H9 (cell line): Measurements from ENCODE around the gene NEK7. TPM values are rescaled to one million over a fixed set of nuclear protein-coding genes. Genes with fewer than 3 reads are reported as not detected.

Source experiments
- DNase-seq: peaks from one replicate; pipeline ENCODE4 v3.0.0-alpha.2; 2017
- H2AFZ ChIP-seq: one replicate; pipeline ENCODE4 v1.6.1; 2013; ENCODE audit warnings: mild to moderate bottlenecking, low read length, control low read depth, moderate library complexity
- H2AK5ac ChIP-seq: 2 replicates; pipeline ENCODE4 v1.6.1; 2013; ENCODE audit warnings: low read length, control low read depth, mixed read lengths; ENCODE audit not compliant: insufficient read length
- H2BK120ac ChIP-seq: one replicate; pipeline ENCODE4 v1.6.1; 2013; ENCODE audit warnings: low read depth, mild to moderate bottlenecking, low read length, control low read depth, inconsistent platforms; ENCODE audit not compliant: poor library complexity, severe bottlenecking
- H2BK12ac ChIP-seq: 2 replicates; pipeline ENCODE4 v1.6.1; 2013; ENCODE audit warnings: low read length, control low read depth, mixed read lengths, low read depth; ENCODE audit not compliant: insufficient read length
- H2BK15ac ChIP-seq: 2 replicates; pipeline ENCODE4 v1.6.1; 2013; ENCODE audit warnings: low read depth, low read length, control low read depth
- H2BK20ac ChIP-seq: one replicate; pipeline ENCODE4 v1.6.1; 2013; ENCODE audit warnings: low read depth, mild to moderate bottlenecking, low read length, control low read depth, inconsistent platforms; ENCODE audit not compliant: poor library complexity, severe bottlenecking
- H2BK5ac ChIP-seq: 2 replicates; pipeline ENCODE4 v1.6.1; 2013; ENCODE audit warnings: low read length, control low read depth, mixed read lengths; ENCODE audit not compliant: insufficient read length
- H3K14ac ChIP-seq: 2 replicates; pipeline ENCODE4 v1.6.1; 2013; ENCODE audit warnings: low read length, control low read depth; ENCODE audit not compliant: insufficient read depth
- H3K18ac ChIP-seq: 2 replicates; pipeline ENCODE4 v1.6.1; 2013; ENCODE audit warnings: low read depth, mild to moderate bottlenecking, mixed read lengths, low read length, control low read depth; ENCODE audit not compliant: insufficient read length
- H3K23ac ChIP-seq: 2 replicates; pipeline ENCODE4 v1.6.1; 2013; ENCODE audit warnings: low read length, control low read depth, mixed read lengths, low read depth; ENCODE audit not compliant: insufficient read length
- H3K23me2 ChIP-seq: 2 replicates; pipeline ENCODE4 v1.6.1; 2013; ENCODE audit warnings: low read depth, mild to moderate bottlenecking, mixed read lengths, low read length, control low read depth; ENCODE audit not compliant: insufficient read length, poor library complexity, severe bottlenecking
- H3K27ac ChIP-seq: 2 replicates; pipeline ENCODE4 v1.5.1; 2013; ENCODE audit warnings: low read length, control low read depth, mixed read lengths, low read depth; ENCODE audit not compliant: insufficient read length
- H3K27me3 ChIP-seq: 2 replicates; pipeline ENCODE4 v1.6.1; 2013; ENCODE audit warnings: low read length, control low read depth, inconsistent platforms; ENCODE audit not compliant: insufficient read depth
- H3K4ac ChIP-seq: 2 replicates; pipeline ENCODE4 v1.6.1; 2013; ENCODE audit warnings: low read depth, mild to moderate bottlenecking, control low read depth, inconsistent platforms, low read length, moderate library complexity
- H3K4me1 ChIP-seq: 2 replicates; pipeline ENCODE4 v1.6.1; 2013; ENCODE audit warnings: low read length, control low read depth, inconsistent platforms; ENCODE audit not compliant: insufficient read depth
- H3K4me2 ChIP-seq: 2 replicates; pipeline ENCODE4 v1.6.1; 2013; ENCODE audit warnings: low read length, control low read depth, mixed read lengths; ENCODE audit not compliant: insufficient read length, insufficient read depth
- H3K56ac ChIP-seq: 2 replicates; pipeline ENCODE4 v1.6.1; 2013; ENCODE audit warnings: low read depth, mild to moderate bottlenecking, mixed read lengths, low read length, control low read depth; ENCODE audit not compliant: insufficient read length
- H3K79me1 ChIP-seq: 2 replicates; pipeline ENCODE4 v1.6.1; 2013; ENCODE audit warnings: low read depth, mild to moderate bottlenecking, moderate library complexity, low read length, control low read depth, inconsistent platforms; ENCODE audit not compliant: insufficient read depth, poor library complexity, severe bottlenecking
- H3K79me2 ChIP-seq: 2 replicates; pipeline ENCODE4 v1.6.1; 2013; ENCODE audit warnings: low read length, control low read depth, inconsistent platforms; ENCODE audit not compliant: insufficient read depth
- H3K9ac ChIP-seq: 2 replicates; pipeline ENCODE4 v1.6.1; 2013; ENCODE audit warnings: low read length, control low read depth, mixed read lengths; ENCODE audit not compliant: insufficient read length; ENCODE audit errors: extremely low read depth
- H3K9me3 ChIP-seq: one replicate; pipeline ENCODE4 v1.6.1; 2013; ENCODE audit warnings: low read depth, low read length, inconsistent platforms; ENCODE audit not compliant: control insufficient read depth
- H3T11ph ChIP-seq: one replicate; pipeline ENCODE4 v1.6.1; 2013; ENCODE audit warnings: mild to moderate bottlenecking, low read length, control low read depth, inconsistent platforms
- H4K20me1 ChIP-seq: one replicate; pipeline ENCODE4 v1.6.1; 2013; ENCODE audit not compliant: control insufficient read depth, insufficient read length, insufficient read depth
- H4K5ac ChIP-seq: 2 replicates; pipeline ENCODE4 v1.6.1; 2013; ENCODE audit warnings: low read depth, mild to moderate bottlenecking, mixed read lengths, low read length, control low read depth; ENCODE audit not compliant: insufficient read length
- H4K8ac ChIP-seq: replicated peaks from 2 replicates; pipeline ENCODE4 v1.6.1; 2013; ENCODE audit warnings: low read length, control low read depth, mixed read lengths, low read depth; ENCODE audit not compliant: insufficient read length
- H4K91ac ChIP-seq: 2 replicates; pipeline ENCODE4 v1.6.1; 2013; ENCODE audit warnings: low read depth, mild to moderate bottlenecking, moderate library complexity, mixed read lengths, low read length, control low read depth; ENCODE audit not compliant: insufficient read length
- H3K27ac Mint-ChIP-seq, 3 experiments: 2 replicates in 2 of 3; 3 replicates in 1 of 3; pipeline ENCODE4 v1.8.0; 2020 to 2021; ENCODE audit warnings: mixed read lengths in 3 of 3, mild to moderate bottlenecking in 1 of 3, moderate library complexity in 1 of 3
- H3K27me3 Mint-ChIP-seq: 2 replicates; pipeline ENCODE4 v1.8.0; 2021; ENCODE audit warnings: low read depth, mild to moderate bottlenecking, moderate library complexity, mixed read lengths
- H3K36me3 Mint-ChIP-seq, 3 experiments: 2 replicates in 2 of 3; 3 replicates in 1 of 3; pipeline ENCODE4 v1.8.0; 2020 to 2021; ENCODE audit warnings: low read depth in 3 of 3, mixed read lengths in 3 of 3; ENCODE audit not compliant: insufficient read depth in 1 of 3
- H3K4me1 Mint-ChIP-seq, 2 experiments: 2 replicates each; pipeline ENCODE4 v1.8.0; 2020; ENCODE audit warnings: mixed read lengths in 2 of 2
- H3K4me3 Mint-ChIP-seq, 2 experiments: 2 replicates in 1 of 2; 3 replicates in 1 of 2; pipeline ENCODE4 v1.8.0; 2020 to 2021; ENCODE audit warnings: mild to moderate bottlenecking in 2 of 2, mixed read lengths in 2 of 2, moderate library complexity in 1 of 2
- H3K9me3 Mint-ChIP-seq, 2 experiments: 2 replicates in 1 of 2; 3 replicates in 1 of 2; pipeline ENCODE4 v1.8.0; 2020; ENCODE audit warnings: mild to moderate bottlenecking in 2 of 2, mixed read lengths in 2 of 2, moderate library complexity in 1 of 2
- WGBS: extraction: QIAGEN DNeasy Blood & Tissue Kit; methylation state at CpG from one replicate; pipeline ENCODE4 v1.1.7; 2013; ENCODE audit warnings: missing lambda C conversion rate, low lambda C conversion rate, mixed read lengths; ENCODE audit not compliant: insufficient read length; ENCODE audit errors: extremely low coverage; 5-methylcytosine and 5-hydroxymethylcytosine counted together
- total RNA-seq: library from RNA; stranded (reverse); gene quantifications from 2 replicates; pipeline ENCODE4 v1.2.1, GENCODE V29; 2021
- TF ChIP-seq, protein P1 (sequence below): fragments of 200-600 bp; sonication (generic); conservative IDR thresholded peaks from 3 replicates; pipeline ENCODE4 v1.8.0; 2021; ENCODE audit warnings: antibody characterized with exemption, mild to moderate bottlenecking

NEK7 gene
- total RNA-seq, 1 experiment from 2014 or later = 9.6 TPM

DNA sequence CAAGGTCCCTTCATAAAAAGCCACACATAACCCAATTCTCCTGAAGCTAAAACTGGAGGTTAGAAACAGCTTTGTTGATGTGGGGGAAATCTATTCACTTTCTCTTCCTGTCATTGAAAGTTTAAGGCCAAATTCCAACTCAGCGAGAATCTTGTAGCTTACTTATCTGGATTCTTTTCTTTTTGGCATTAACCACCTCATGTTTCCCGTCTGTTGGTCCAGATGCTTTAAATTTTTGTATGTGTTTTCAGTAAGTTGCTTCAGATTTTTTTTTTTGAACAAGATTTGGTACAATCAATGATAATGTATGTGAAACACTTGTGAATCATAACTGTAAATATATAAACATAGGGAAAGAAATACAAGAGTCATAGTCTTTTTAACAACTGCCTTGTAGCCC, 33.7 kb upstream of the NEK7 start:
- no peak overlapping the region for H2AK5ac ChIP-seq
- H4K5ac ChIP-seq = no peak overlapping the region
- H3K23me2 ChIP-seq = no peaks in the 10 kb centered on the region
- no peak overlapping the region for H3K18ac ChIP-seq
- Mint-ChIP-seq H3K9me3 (no peaks in the 10 kb centered on the region), H3K4me3 (no peak overlapping the region), H3K4me1 (no peaks in the 10 kb centered on the region), H3K36me3 (no peaks in the 10 kb centered on the region), H3K27ac (no peak overlapping the region), H3K27me3 (no peaks in the 10 kb centered on the region)
- no peaks in the 10 kb centered on the region for H3K4me1 ChIP-seq
- H2BK20ac ChIP-seq = no peak overlapping the region
- no peak overlapping the region for H2BK5ac ChIP-seq
- H2BK12ac ChIP-seq = no peak overlapping the region
- TF ChIP-seq, protein P1, sequence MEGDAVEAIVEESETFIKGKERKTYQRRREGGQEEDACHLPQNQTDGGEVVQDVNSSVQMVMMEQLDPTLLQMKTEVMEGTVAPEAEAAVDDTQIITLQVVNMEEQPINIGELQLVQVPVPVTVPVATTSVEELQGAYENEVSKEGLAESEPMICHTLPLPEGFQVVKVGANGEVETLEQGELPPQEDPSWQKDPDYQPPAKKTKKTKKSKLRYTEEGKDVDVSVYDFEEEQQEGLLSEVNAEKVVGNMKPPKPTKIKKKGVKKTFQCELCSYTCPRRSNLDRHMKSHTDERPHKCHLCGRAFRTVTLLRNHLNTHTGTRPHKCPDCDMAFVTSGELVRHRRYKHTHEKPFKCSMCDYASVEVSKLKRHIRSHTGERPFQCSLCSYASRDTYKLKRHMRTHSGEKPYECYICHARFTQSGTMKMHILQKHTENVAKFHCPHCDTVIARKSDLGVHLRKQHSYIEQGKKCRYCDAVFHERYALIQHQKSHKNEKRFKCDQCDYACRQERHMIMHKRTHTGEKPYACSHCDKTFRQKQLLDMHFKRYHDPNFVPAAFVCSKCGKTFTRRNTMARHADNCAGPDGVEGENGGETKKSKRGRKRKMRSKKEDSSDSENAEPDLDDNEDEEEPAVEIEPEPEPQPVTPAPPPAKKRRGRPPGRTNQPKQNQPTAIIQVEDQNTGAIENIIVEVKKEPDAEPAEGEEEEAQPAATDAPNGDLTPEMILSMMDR = no peak
- no peak overlapping the region for H2BK15ac ChIP-seq
- no peak overlapping the region for H2BK120ac ChIP-seq
- H3K27me3 ChIP-seq = no peaks in the 10 kb centered on the region
- no peaks in the 10 kb centered on the region for H3K79me1 ChIP-seq
- no peaks in the 10 kb centered on the region for H3K9me3 ChIP-seq
- no peak overlapping the region for H3K9ac ChIP-seq
- H4K8ac ChIP-seq = no peak overlapping the region
- no peaks in the 10 kb centered on the region for H4K20me1 ChIP-seq
- H4K91ac ChIP-seq = no peak overlapping the region
- no peak overlapping the region for H3K27ac ChIP-seq
- H3K4ac ChIP-seq = no peak overlapping the region
- DNase-seq = no peak
- H3K79me2 ChIP-seq = no peaks in the 10 kb centered on the region
- H3K56ac ChIP-seq = no peak overlapping the region
- WGBS = no CpG with 5 or more reads among the region's 2 CpGs
- H3T11ph ChIP-seq = no peak overlapping the region
- H3K23ac ChIP-seq = no peak overlapping the region
- H2AFZ ChIP-seq = no peak overlapping the region
- no peak overlapping the region for H3K14ac ChIP-seq
- no peak overlapping the region for H3K4me2 ChIP-seq
